ENCODE measurements around the gene HOMER1. TPM values are rescaled to one million over a fixed set of nuclear protein-coding genes. Genes with fewer than 3 reads are reported as not detected.

HOMER1 gene
- total and polyA plus RNA-seq, 7 donors, result 0.23 to 31.0 (median 8.3) TPM

- WGBS, 2 donors, result 91 to 95% methylated on average over 3 of the region's 3 CpGs
- no peaks in the 10 kb centered on the region for H3K36me3 ChIP-seq
- TF ChIP-seq POLR2A (IDR thresholded peaks at IDR 0.05) (no peak), POLR2AphosphoS5 (IDR thresholded peaks at IDR 0.05) (no peak), EP300 (IDR thresholded peaks at IDR 0.05) (no peak), CTCF (IDR thresholded peaks at IDR 0.05) (no peak)
- H3K4me3 ChIP-seq, result no peak overlapping the region
- H3K4me1 ChIP-seq, result peaks cover 0 to 8% (median 4%) of the 10 kb centered on the region in 4 donors
- intact Hi-C loops (cut with DNase I), result no loop called here
- peak overlapping the region in 1 of 4 donors; percentile 57 for H3K27ac ChIP-seq
- no peak for DNase-seq
- H3K27me3 ChIP-seq, result no peaks in the 10 kb centered on the region
- H3K9me3 ChIP-seq, result no peaks in the 10 kb centered on the region
Measured at GRCh38 chr5:79480991-79481390, 32.9 kb downstream of the HOMER1 start.

- Histone ChIP-seq H3K27ac (no peak overlapping the region), H3K4me3 (no peak overlapping the region), H3K27me3 (no peaks in the 10 kb centered on the region), H3K9me3 (no peaks in the 10 kb centered on the region), H3K36me3 (no peaks in the 10 kb centered on the region), H3K4me1 (no peaks in the 10 kb centered on the region)
- no peak for DNase-seq
- whole genome bisulfite sequencing, 2 donors, result 92 to 95% methylated on average over 4 of the region's 4 CpGs
- intact Hi-C loops (cut with DNase I), result no loop called here
- no peak for TF ChIP-seq EP300 (IDR thresholded peaks at IDR 0.05)
- TF ChIP-seq CTCF (IDR thresholded peaks at IDR 0.05), result no peak
- no peak for TF ChIP-seq POLR2AphosphoS5 (IDR thresholded peaks at IDR 0.05)
- TF ChIP-seq POLR2A (IDR thresholded peaks at IDR 0.05), result no peak
Measured at GRCh38 chr5:79475152-79475466, 38.8 kb downstream of the HOMER1 start.

GRCh38 chr5:79474367-79475151 is 39.4 kb downstream of the HOMER1 start:
- DNase-seq, result no peak
- TF ChIP-seq CTCF (IDR thresholded peaks at IDR 0.05) (no peak), POLR2A (IDR thresholded peaks at IDR 0.05) (no peak), POLR2AphosphoS5 (IDR thresholded peaks at IDR 0.05) (no peak), EP300 (IDR thresholded peaks at IDR 0.05) (no peak)
- intact Hi-C loops (cut with DNase I), result no loop called here
- H3K27me3 ChIP-seq, result no peaks in the 10 kb centered on the region
- no peak overlapping the region for H3K4me3 ChIP-seq
- no peaks in the 10 kb centered on the region for H3K9me3 ChIP-seq
- H3K4me1 ChIP-seq, result no peaks in the 10 kb centered on the region
- H3K27ac ChIP-seq, result no peak overlapping the region
- no peaks in the 10 kb centered on the region for H3K36me3 ChIP-seq

GRCh38 chr5:79471556-79471955 is 42.4 kb downstream of the HOMER1 start:
- Histone ChIP-seq H3K4me3 (no peak overlapping the region), H3K4me1 (no peaks in the 10 kb centered on the region), H3K9me3 (no peaks in the 10 kb centered on the region), H3K36me3 (no peaks in the 10 kb centered on the region), H3K27ac (no peak overlapping the region), H3K27me3 (no peaks in the 10 kb centered on the region)
- no peak for TF ChIP-seq POLR2A (IDR thresholded peaks at IDR 0.05)
- no peak for TF ChIP-seq EP300 (IDR thresholded peaks at IDR 0.05)
- intact Hi-C loops (cut with DNase I), result no loop called here
- WGBS, 2 donors, result 91 to 98% methylated on average over 1 of the region's 1 CpG
- no peak for DNase-seq

GRCh38 chr5:79464695-79465332 is 49.1 kb downstream of the HOMER1 start:
- Histone ChIP-seq H3K4me1 (no peaks in the 10 kb centered on the region), H3K4me3 (no peak overlapping the region), H3K9me3 (no peaks in the 10 kb centered on the region), H3K27ac (no peak overlapping the region), H3K27me3 (no peaks in the 10 kb centered on the region), H3K36me3 (no peaks in the 10 kb centered on the region)
- WGBS, 2 donors, result 56 to 69% methylated on average over 6 of the region's 6 CpGs
- intact Hi-C loops (cut with DNase I), result loop anchor here (1.0 to 5.0 kb wide), 3 partner anchors 228 to 444 kb away; partner anchors contain the start of gene JMY
- no peak for TF ChIP-seq POLR2A (IDR thresholded peaks at IDR 0.05)
- peak; percentile 42 to 54 (median 49) for TF ChIP-seq CTCF (IDR thresholded peaks at IDR 0.05)
- no peak for TF ChIP-seq POLR2AphosphoS5 (IDR thresholded peaks at IDR 0.05)
- TF ChIP-seq EP300 (IDR thresholded peaks at IDR 0.05), result no peak
- DNase-seq, result no peak

Measured in sigmoid colon (tissue), 7 donors.